HG03175 (cell line): ENCODE results near the gene B3GNT2.
"Not testable (repeated sequence)": the region's sequence is repeated elsewhere in the genome, so short reads cannot be mapped to it uniquely, and the experiment has no call there.

Source experiments
- ATAC-seq: cut with Tn5 transposase; IDR thresholded peaks from one replicate; pipeline ENCODE4 v1.9.1; 2021; ENCODE audit warnings: mild to moderate bottlenecking, moderate library complexity; ENCODE audit not compliant: unreplicated experiment

B3GNT2 gene

GRCh38 chr2:62184512-62185230 is 11.2 kb upstream of the B3GNT2 start:
- no peak for ATAC-seq

- no peak for ATAC-seq
Measured at GRCh38 chr2:62185475-62186155, 10.3 kb upstream of the B3GNT2 start.

GRCh38 chr2:62186156-62186905 is 9.6 kb upstream of the B3GNT2 start:
- no peak for ATAC-seq

DNA sequence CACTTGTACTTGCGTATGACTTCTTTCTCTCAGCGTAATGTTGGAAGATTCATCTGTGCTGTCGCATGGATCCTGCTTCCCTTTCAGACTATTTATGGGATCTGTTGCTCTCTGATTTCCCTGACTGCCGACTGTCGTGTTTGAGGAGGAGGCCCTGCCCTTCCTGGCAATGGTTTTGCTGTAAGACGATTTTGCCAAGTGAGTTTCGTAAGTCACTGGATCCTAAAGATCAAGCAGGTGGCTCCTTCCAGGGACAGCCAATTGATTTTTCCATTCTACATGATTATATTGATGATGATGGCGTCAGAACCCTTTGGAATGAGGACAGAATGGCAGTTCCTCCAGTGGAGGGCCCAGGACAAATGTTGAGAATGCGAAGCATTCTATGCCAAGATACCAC is 8.7 kb upstream of the B3GNT2 start:
- ATAC-seq = no peak

GRCh38 chr2:62188416-62188815 is 7.5 kb upstream of the B3GNT2 start:
- no peak for ATAC-seq

- no peak for ATAC-seq
Measured at GRCh38 chr2:62189196-62189595, 6.7 kb upstream of the B3GNT2 start.

DNA sequence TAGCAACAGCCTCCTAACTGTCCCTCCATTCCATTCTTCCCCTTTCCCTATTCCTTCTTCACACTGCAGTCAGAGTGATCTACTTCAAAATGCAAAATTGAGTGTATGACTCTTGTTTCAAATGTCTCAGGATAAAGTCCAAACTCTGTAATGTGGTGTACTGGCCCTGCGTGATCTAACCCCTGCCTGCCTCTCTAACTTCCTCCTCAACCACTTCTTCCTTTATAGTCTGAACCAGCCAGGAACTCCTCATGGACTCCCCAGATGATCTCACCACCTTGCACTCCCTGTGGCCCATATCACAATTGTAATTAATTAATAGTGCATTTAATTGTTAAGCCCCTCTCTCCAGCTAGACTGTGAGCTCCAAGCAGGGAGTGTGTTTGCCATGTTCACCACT is 3.1 kb upstream of the B3GNT2 start:
- no peak for ATAC-seq

GRCh38 chr2:62194558-62195420 is 1.1 kb upstream of the B3GNT2 start:
- no peak for ATAC-seq

- peak; percentile 21 for ATAC-seq
Measured at GRCh38 chr2:62196278-62196901, 475 bp downstream of the B3GNT2 start.

GRCh38 chr2:62197011-62197924 is 1.4 kb downstream of the B3GNT2 start:
- no peak for ATAC-seq

DNA sequence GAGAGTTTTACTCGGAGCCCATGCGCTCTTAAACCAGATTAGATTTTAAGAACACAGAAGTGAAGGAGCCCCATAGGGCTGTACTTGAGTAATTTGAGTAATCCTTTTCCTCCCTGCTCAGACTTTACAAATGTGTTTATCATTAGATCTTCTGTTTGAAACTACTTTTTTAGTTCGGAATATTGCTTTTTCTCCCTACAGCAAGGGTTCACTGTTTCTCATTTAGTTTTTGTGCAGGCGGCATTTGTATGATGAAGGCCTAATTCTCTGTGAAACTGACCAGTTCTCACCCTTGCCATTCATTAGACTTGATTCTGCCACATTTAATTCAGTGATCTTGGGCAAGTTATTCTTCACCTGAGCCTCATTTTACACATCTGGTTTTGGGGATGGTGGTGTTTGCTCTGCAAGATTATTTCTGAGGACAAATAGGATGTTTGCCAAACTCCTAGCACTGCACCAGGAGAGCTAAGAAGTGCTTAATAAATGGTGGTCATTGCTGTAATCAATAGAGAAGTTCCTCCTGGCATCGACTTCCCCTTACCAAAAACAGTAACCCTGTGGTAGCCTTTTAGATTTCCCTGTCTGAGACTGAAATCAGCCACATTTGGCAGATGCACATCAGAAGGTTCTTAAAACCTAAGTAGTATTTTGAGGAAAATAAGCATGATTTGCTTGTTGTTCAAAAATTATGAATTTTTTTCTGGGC is 2.2 kb downstream of the B3GNT2 start:
- no peak for ATAC-seq

DNA sequence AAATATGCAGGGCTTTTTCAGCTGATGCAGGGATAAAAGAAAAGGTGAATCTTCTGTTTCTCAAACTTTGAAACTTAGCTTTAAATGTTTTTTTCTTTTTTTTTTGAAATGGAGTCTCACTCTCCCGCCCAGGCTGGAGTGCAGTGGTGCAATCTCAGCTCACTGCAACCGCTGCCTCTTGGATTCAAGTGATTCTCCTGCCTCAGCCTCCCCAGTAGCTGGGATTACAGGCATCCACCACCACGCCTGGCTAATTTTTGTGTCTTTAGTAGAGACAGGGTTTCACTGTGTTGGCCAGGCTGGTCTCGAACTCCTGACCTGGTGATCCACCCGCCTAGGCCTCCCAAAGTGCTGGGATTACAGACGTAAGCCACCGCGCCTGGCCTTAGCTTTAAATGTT is 2.9 kb downstream of the B3GNT2 start:
- ATAC-seq = not testable (repeated sequence)

DNA sequence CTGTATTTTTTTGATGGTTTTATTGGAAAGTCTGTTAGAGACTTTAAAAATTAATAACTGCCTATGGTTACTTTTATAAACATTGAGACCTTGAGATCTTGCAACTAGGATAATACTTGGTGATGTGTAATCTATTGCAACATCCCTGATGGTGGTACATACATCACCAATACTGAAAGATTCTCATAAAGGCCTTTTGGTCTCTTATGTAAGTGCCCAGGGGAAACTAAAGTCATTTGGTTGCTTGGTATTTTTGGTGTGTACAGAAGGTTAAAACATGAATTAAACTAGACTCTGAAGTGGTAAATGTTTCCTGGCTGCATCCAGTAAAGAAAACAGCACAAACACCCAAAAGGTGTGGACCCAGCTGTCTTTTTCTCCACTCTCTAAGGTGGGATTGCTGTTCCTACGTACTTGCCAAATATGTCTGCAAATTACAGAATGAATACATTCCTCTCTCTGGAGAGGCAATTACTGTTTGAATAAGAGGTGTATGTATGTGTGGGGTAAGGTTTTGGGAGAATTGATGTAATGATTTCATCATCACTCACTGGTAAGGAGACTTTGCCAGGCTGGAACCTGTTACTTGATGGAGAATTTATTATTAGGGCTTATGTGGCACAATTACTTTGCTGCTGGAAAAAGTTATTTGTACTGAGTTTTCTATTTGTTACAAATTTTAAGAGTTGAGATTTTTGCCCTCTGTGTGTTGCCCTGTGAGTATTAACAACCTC is 3.6 kb downstream of the B3GNT2 start:
- ATAC-seq = no peak

GRCh38 chr2:62200291-62200841 is 4.5 kb downstream of the B3GNT2 start:
- ATAC-seq = no peak

DNA sequence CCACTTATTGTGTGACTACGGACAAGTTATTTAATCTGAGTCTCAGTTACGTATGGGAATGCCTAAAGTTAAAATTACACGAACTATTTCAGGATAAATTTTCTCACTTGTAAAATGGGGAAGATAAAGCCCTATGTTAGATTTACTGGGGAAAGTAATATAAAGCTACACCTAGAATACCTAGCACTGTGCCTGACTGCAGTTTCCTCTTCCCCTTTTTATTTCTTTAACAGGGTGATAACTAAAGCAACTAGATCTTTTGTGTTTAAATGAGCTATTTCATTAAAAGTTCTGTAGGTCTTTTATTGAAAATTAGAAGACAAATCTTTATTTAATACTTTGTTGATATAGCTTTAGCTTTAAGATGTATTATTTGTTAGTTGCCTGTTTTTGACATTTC is 5.0 kb downstream of the B3GNT2 start:
- ATAC-seq = no peak

DNA sequence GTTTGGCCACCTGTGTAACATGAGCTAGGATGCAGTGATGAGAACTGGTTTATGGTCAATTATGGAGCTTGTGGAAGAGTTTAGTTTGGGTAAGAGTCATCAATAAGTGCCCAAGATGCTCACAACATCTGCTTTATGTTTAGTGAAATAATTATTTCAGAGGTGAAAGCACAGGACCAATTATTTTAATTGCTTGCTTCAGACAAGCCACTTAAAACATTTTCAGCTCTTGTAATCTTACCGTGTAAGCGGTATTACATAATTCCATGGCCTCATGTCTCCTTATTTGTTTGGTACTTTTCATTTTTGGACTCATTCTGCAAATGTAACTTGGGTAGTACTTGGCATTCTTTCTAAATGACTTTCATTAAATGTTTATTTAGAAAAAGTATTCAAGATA is 5.4 kb downstream of the B3GNT2 start:
- no peak for ATAC-seq

DNA sequence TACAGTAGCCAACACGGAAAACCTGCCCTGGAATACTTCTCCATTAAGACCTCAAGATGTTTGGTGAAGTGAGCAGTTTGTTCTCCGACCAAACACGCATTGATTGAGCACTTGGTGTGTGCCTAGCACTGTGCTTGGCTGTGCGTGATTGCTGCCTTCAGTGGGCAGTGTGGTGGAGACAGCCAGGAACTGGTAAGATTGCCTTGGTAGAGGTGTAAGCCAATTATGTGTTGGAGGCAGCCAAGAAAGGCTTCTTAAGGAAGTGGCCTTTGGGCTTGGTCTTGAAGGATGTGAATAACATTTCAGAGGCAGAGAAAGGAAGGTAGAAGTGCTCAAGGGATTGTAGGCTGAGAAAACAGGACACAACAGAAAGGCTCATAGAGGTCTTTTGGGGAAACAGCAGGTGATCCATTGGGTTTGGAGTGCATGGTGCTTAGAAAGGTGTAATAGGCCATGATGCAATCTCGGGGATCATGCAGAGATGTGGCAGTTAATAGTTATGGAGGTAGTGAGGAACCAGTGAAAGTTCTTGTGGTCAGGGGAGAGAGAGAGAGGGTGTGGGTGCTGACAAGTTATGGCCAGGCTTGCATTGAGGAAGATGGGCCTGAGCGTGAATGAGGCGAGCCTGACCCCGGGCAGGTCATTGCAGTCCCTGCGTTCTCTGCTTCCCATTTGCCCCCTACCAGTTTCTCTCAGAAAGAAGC is 6.3 kb downstream of the B3GNT2 start:
- peak; percentile 47 for ATAC-seq
